ENCODE data around the gene ZNF662.

DNA sequence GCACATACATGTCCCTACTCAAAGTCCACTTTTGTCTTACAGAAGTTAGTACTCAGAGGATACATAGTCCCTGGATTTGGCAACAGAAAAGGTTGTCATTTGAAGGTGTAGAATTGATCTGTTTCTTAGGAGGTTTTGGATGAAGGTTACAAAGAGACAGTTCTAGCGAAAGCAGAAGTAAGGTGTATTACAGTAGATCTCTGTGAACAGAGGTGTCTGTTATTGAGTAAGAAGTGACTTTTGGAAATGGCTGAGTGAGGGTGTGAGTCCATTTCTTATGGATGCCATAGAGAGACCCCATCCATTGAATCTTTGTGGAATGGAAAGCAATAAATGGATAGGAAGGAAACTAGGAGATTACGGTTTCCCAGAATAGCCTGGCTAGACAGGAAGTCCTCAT, 5.6 kb downstream of the ZNF662 start:
- TF ChIP-seq, protein P1, sequence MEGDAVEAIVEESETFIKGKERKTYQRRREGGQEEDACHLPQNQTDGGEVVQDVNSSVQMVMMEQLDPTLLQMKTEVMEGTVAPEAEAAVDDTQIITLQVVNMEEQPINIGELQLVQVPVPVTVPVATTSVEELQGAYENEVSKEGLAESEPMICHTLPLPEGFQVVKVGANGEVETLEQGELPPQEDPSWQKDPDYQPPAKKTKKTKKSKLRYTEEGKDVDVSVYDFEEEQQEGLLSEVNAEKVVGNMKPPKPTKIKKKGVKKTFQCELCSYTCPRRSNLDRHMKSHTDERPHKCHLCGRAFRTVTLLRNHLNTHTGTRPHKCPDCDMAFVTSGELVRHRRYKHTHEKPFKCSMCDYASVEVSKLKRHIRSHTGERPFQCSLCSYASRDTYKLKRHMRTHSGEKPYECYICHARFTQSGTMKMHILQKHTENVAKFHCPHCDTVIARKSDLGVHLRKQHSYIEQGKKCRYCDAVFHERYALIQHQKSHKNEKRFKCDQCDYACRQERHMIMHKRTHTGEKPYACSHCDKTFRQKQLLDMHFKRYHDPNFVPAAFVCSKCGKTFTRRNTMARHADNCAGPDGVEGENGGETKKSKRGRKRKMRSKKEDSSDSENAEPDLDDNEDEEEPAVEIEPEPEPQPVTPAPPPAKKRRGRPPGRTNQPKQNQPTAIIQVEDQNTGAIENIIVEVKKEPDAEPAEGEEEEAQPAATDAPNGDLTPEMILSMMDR (IDR thresholded peaks at IDR 0.05): no peak
- TF ChIP-seq POLR2A (IDR thresholded peaks at IDR 0.05): no peak

All from uterus (tissue), 2 donors.